Neural progenitor cell (in vitro differentiated cells): ENCODE data around the gene PANK2. TPM values are rescaled to one million over a fixed set of nuclear protein-coding genes. Genes with fewer than 3 reads are reported as not detected.

Experiments used
- DNase-seq: peaks from one replicate; pipeline ENCODE4 v3.0.0-alpha.2; 2016; ENCODE audit warnings: low spot score
- H2AFZ ChIP-seq: fragments of 200-600 bp; sonication (generic); replicated peaks from 2 replicates; pipeline ENCODE4 v1.6.1; 2016; ENCODE audit warnings: antibody characterized with exemption
- H3F3A ChIP-seq: fragments of 200-600 bp; sonication (generic); 2 replicates; pipeline ENCODE4 v1.6.1; 2016; ENCODE audit warnings: antibody characterized with exemption, low read depth
- H3K27ac ChIP-seq: fragments of 200-600 bp; sonication (generic); 2 replicates; pipeline ENCODE4 v1.5.1; 2016; ENCODE audit warnings: mild to moderate bottlenecking
- H3K27me3 ChIP-seq: fragments of 200-600 bp; sonication (generic); 2 replicates; pipeline ENCODE4 v1.6.1; 2016; ENCODE audit warnings: mild to moderate bottlenecking, moderate library complexity
- H3K36me3 ChIP-seq: fragments of 200-600 bp; sonication (generic); 2 replicates; pipeline ENCODE4 v1.5.1; 2016
- H3K4me1 ChIP-seq: fragments of 200-600 bp; sonication (generic); 2 replicates; pipeline ENCODE4 v1.6.1; 2016; ENCODE audit warnings: mixed run types
- H3K4me2 ChIP-seq: fragments of 200-600 bp; sonication (generic); 2 replicates; pipeline ENCODE4 v1.6.1; 2016
- H3K4me3 ChIP-seq: fragments of 200-600 bp; sonication (generic); 2 replicates; pipeline ENCODE4 v1.5.1; 2016
- H3K79me2 ChIP-seq: fragments of 200-600 bp; sonication (generic); 2 replicates; pipeline ENCODE4 v1.6.1; 2016; ENCODE audit warnings: low read depth
- H3K9ac ChIP-seq: fragments of 200-600 bp; sonication (generic); 2 replicates; pipeline ENCODE4 v1.6.1; 2016
- H3K9me3 ChIP-seq: fragments of 200-600 bp; sonication (generic); 2 replicates; pipeline ENCODE4 v1.5.1; 2016; ENCODE audit warnings: low read depth
- H4K20me1 ChIP-seq: fragments of 200-600 bp; sonication (generic); 2 replicates; pipeline ENCODE4 v1.6.1; 2016; ENCODE audit warnings: low read depth
- H3K27ac Mint-ChIP-seq: 3 replicates; pipeline ENCODE4 v1.8.0; 2021; ENCODE audit warnings: mixed read lengths
- H3K27me3 Mint-ChIP-seq: 2 replicates; pipeline ENCODE4 v1.8.0; 2022; ENCODE audit warnings: low read depth, mild to moderate bottlenecking, inconsistent platforms, moderate library complexity, mixed read lengths; ENCODE audit not compliant: insufficient read depth
- H3K36me3 Mint-ChIP-seq: 3 replicates; pipeline ENCODE4 v1.8.0; 2021; ENCODE audit warnings: mixed read lengths
- H3K4me1 Mint-ChIP-seq: 3 replicates; pipeline ENCODE4 v1.8.0; 2021; ENCODE audit warnings: mixed read lengths
- H3K4me3 Mint-ChIP-seq: 3 replicates; pipeline ENCODE4 v1.8.0; 2021; ENCODE audit warnings: mild to moderate bottlenecking, moderate library complexity, mixed read lengths
- H3K9me3 Mint-ChIP-seq: 3 replicates; pipeline ENCODE4 v1.8.0; 2020; ENCODE audit warnings: mixed read lengths
- CTCF ChIP-seq: fragments of 200-600 bp; sonication (generic); IDR thresholded peaks from 2 replicates; pipeline ENCODE4 v1.5.1; 2017; ENCODE audit warnings: antibody characterized with exemption, mild to moderate bottlenecking
- EZH2 ChIP-seq: fragments of 200-600 bp; sonication (generic); IDR thresholded peaks from 2 replicates; pipeline ENCODE4 v1.6.1; 2017; ENCODE audit warnings: antibody characterized with exemption, mild to moderate bottlenecking, moderate library complexity
- EZH2phosphoT487 ChIP-seq: fragments of 200-600 bp; sonication (generic); IDR thresholded peaks from 2 replicates; pipeline ENCODE4 v1.6.1; 2017; ENCODE audit warnings: antibody characterized with exemption
- total RNA-seq: library from RNA; depleted of rRNA; stranded (reverse); fragments of >200 nt; gene quantifications from 2 replicates; pipeline ENCODE4 v1.2.3, GENCODE V29; 2015; ENCODE audit warnings: low replicate concordance

PANK2 gene
- total RNA-seq, 1 donor from 2014 or later: 60.7 TPM

- H2AFZ ChIP-seq: no peak overlapping the region
- TF ChIP-seq EZH2phosphoT487: no peak
- no peak for TF ChIP-seq CTCF
- no peak for TF ChIP-seq EZH2
- Mint-ChIP-seq H3K27me3 (peaks cover 8% of the 10 kb centered on the region), H3K36me3 (peaks cover 16% of the 10 kb centered on the region), H3K9me3 (no peaks in the 10 kb centered on the region), H3K4me3 (no peak overlapping the region), H3K4me1 (peaks cover 32% of the 10 kb centered on the region), H3K27ac (no peak overlapping the region)
- H3K4me1 ChIP-seq: peaks cover 10% of the 10 kb centered on the region
- H3K4me2 ChIP-seq: no peak overlapping the region
- H3K79me2 ChIP-seq: no peaks in the 10 kb centered on the region
- no peaks in the 10 kb centered on the region for H3K9me3 ChIP-seq
- H3K27ac ChIP-seq: no peak overlapping the region
- H3K27me3 ChIP-seq: no peaks in the 10 kb centered on the region
- no peaks in the 10 kb centered on the region for H3K36me3 ChIP-seq
- H3F3A ChIP-seq: peaks cover 18% of the 10 kb centered on the region
- peaks cover 14% of the 10 kb centered on the region for H4K20me1 ChIP-seq
- no peak overlapping the region for H3K9ac ChIP-seq
- H3K4me3 ChIP-seq: no peak overlapping the region
- no peak for DNase-seq
Measured at GRCh38 chr20:3932277-3932676, 43.1 kb downstream of the PANK2 start.

- no peak overlapping the region for H3K27ac Mint-ChIP-seq
- TF ChIP-seq EZH2phosphoT487 (no peak), EZH2 (no peak), CTCF (no peak)
Measured at GRCh38 chr20:3932681-3933080, 43.5 kb downstream of the PANK2 start.

GRCh38 chr20:3933218-3933617 is 44.0 kb downstream of the PANK2 start:
- H3K27ac Mint-ChIP-seq: no peak overlapping the region
- H3K36me3 Mint-ChIP-seq: peaks cover 20% of the 10 kb centered on the region

More at GRCh38 chr20:3932681-3933080, 43.5 kb downstream of the PANK2 start:
- H3K36me3 Mint-ChIP-seq: peaks cover 20% of the 10 kb centered on the region
- peaks cover 6% of the 10 kb centered on the region for H3K27me3 Mint-ChIP-seq
- H3K27me3 ChIP-seq: no peaks in the 10 kb centered on the region
- peaks cover 14% of the 10 kb centered on the region for H3F3A ChIP-seq
- no peak for DNase-seq
- no peaks in the 10 kb centered on the region for H3K9me3 Mint-ChIP-seq
- H3K4me2 ChIP-seq: no peak overlapping the region
- H3K4me3 Mint-ChIP-seq: no peak overlapping the region
- no peaks in the 10 kb centered on the region for H3K79me2 ChIP-seq
- H3K27ac ChIP-seq: no peak overlapping the region
- H3K36me3 ChIP-seq: no peaks in the 10 kb centered on the region
- no peaks in the 10 kb centered on the region for H3K9me3 ChIP-seq
- H2AFZ ChIP-seq: no peak overlapping the region
- peaks cover 6% of the 10 kb centered on the region for H3K4me1 ChIP-seq
- H4K20me1 ChIP-seq: peaks cover 10% of the 10 kb centered on the region
- no peak overlapping the region for H3K9ac ChIP-seq
- H3K4me1 Mint-ChIP-seq: peaks cover 30% of the 10 kb centered on the region
- no peak overlapping the region for H3K4me3 ChIP-seq

More at GRCh38 chr20:3933218-3933617, 44.0 kb downstream of the PANK2 start:
- peaks cover 6% of the 10 kb centered on the region for H3K4me1 ChIP-seq
- H3K9me3 ChIP-seq: no peaks in the 10 kb centered on the region
- H3K27me3 Mint-ChIP-seq: peaks cover 6% of the 10 kb centered on the region
- peaks cover 13% of the 10 kb centered on the region for H3F3A ChIP-seq
- no peak overlapping the region for H3K4me2 ChIP-seq
- no peak overlapping the region for H3K4me3 ChIP-seq
- no peak for DNase-seq
- H3K4me3 Mint-ChIP-seq: no peak overlapping the region
- no peak overlapping the region for H3K9ac ChIP-seq
- no peaks in the 10 kb centered on the region for H3K9me3 Mint-ChIP-seq
- no peaks in the 10 kb centered on the region for H3K27me3 ChIP-seq
- H2AFZ ChIP-seq: no peak overlapping the region
- peaks cover 26% of the 10 kb centered on the region for H3K4me1 Mint-ChIP-seq
- H4K20me1 ChIP-seq: peaks cover 9% of the 10 kb centered on the region
- H3K27ac ChIP-seq: no peak overlapping the region
- H3K36me3 ChIP-seq: peaks cover 2% of the 10 kb centered on the region
- no peaks in the 10 kb centered on the region for H3K79me2 ChIP-seq
- TF ChIP-seq EZH2 (no peak), CTCF (no peak), EZH2phosphoT487 (no peak)
